Occipital lobe (tissue), 3 donors: ENCODE measurements around the gene LCE3B. TPM values are rescaled to one million over a fixed set of nuclear protein-coding genes. Genes with fewer than 3 reads are reported as not detected.

Source experiments
- DNase-seq: peaks from one replicate; lab custom pipeline; 2025; lab: John Stamatoyannopoulos, UW
- small RNA-seq: library from RNA; depleted of rRNA; stranded (forward); fragments of <200 nt; gene quantifications from one replicate; pipeline ENCODE3, GENCODE V24; 2014
- total RNA-seq: library from RNA; depleted of rRNA; stranded (reverse); fragments of >200 nt; gene quantifications from one replicate; pipeline ENCODE4 v1.2.3, GENCODE V29; 2014

LCE3B gene
- total RNA-seq, 1 donor from 2014 or later, result not detected

DNA sequence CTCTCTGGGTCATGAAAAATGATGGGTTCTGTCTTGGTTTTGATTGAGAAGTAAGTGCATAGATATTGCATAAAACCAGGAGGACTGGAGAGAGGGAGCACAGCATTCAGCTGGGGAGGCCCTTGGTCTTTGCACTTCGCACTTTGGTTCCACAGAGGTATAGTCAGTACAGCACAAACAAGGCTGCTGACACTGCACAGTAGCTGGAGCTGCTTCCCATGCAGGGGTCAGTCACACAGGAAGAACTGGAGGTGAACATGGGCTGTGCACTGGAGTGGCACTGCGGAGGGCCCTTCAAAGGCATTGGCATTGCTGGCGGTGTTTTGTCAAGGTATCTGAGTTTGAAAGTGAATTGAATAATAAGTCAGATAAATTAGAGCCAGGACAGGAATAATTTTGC is 45.0 kb downstream of the LCE3B start:
- DNase-seq, result no peak

DNA sequence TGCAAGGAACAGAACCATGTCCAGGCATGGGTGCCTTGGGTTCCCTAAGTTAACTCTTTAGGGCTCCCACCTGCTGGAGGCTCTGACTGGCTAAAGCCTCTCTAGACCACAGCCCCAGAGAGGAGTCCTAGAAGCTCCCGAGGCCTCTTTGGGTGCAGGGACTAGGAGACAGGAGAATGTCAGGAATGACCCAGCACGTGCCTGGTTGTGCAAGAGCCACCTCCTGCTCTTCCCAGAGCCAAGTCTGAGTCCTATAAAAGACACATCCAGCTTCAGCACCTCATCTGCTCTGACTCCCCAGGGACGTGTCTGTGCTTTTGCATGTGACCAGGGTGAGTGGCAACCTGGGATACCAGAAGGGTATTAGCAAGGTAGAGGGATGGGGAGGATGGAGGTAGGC is 49.5 kb downstream of the LCE3B start, which contains the start of gene LCE2D:
LCE2D (plus strand) TSS at position 283 of the 400 bp plus-strand sequence. CDS start 726 bp downstream, outside the sequence.
- no peak for DNase-seq

Small RNAs within 50 kb of the gene (small RNA-seq; reads per million reads assigned to genes)
- gene LCE3A (not detected), gene LCE3B (not detected)

Other genes starting within 250 kb of the LCE3B start
- not detected for gene CRNN, start 199.5 kb upstream of the LCE3B start, total RNA-seq
- gene LCE5A, start 103.0 kb upstream of the LCE3B start, total RNA-seq, result not detected
- gene CRCT1, start 99.3 kb upstream of the LCE3B start, total RNA-seq, result not detected
- gene LCE3E, start 47.0 kb upstream of the LCE3B start, total RNA-seq, result not detected
- not detected for gene LCE3D, start 33.3 kb upstream of the LCE3B start, total RNA-seq
- not detected for gene LCE3C, start 13.6 kb upstream of the LCE3B start, total RNA-seq
- gene LCE3A, start 9.3 kb downstream of the LCE3B start, total RNA-seq, result not detected
- not detected for gene LCE2D, start 49.6 kb downstream of the LCE3B start, total RNA-seq
- gene LCE2C, start 61.5 kb downstream of the LCE3B start, total RNA-seq, result not detected
- gene LCE2B, start 72.3 kb downstream of the LCE3B start, total RNA-seq, result not detected
- gene LCE2A, start 84.5 kb downstream of the LCE3B start, total RNA-seq, result not detected
- gene LCE4A, start 94.3 kb downstream of the LCE3B start, total RNA-seq, result not detected
- gene KPRP, start 144.2 kb downstream of the LCE3B start, total RNA-seq, result not detected
- not detected for gene LCE1F, start 161.3 kb downstream of the LCE3B start, total RNA-seq
- not detected for gene LCE1E, start 172.4 kb downstream of the LCE3B start, total RNA-seq
- not detected for gene LCE1D, start 182.9 kb downstream of the LCE3B start, total RNA-seq
- not detected for gene LCE1C, start 192.8 kb downstream of the LCE3B start, total RNA-seq
- gene LCE1B, start 198.2 kb downstream of the LCE3B start, total RNA-seq, result not detected
- not detected for gene LCE1A, start 213.7 kb downstream of the LCE3B start, total RNA-seq
- not detected for gene LCE6A, start 229.0 kb downstream of the LCE3B start, total RNA-seq
- not detected for gene LCE7A, start 246.2 kb downstream of the LCE3B start, total RNA-seq